Cerebellar nuclear complex (tissue), 1 donor: ENCODE results near the gene PLEKHG5.

Source experiments
- DNase-seq, 2 experiments: peaks; one replicate each; lab custom pipeline; 2025; lab: John Stamatoyannopoulos, UW

Gene PLEKHG5

DNA sequence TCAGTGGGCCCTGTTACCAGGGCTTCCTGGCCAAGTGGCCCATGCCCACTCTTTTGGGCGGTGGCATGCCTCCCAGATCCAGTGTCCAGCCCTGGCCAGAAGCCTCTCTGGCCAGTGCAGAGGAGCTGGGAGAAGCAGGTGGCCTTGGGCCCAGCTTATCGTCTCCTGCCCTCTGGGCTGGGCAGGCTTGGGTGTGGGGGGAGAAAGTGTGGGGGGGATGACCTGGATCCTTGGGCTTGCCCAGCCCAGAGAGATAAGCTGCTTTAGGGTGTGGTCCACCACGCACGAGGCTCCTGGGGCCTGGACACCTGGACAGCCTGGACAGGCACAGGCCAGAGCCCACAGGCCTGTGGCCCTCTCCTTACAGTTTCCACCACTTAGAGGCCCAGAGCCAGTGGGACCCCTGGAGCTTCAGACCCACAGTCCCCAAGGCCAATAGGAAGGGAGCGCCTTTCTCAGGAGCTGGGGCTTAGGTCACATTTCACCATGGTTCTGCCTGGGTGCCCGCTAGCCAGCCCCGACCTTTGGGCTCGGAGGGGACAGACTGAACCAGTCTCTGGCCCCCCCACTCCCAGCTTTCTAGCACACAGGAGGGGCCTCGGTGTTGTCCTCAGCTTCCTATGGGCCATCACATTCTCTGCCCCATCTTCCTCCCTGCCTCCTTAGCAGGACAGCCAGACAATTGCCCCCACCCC is 65.0 kb downstream of the PLEKHG5 start:
- DNase-seq = no peak

GRCh38 chr1:6425658-6426057 is 65.8 kb downstream of the PLEKHG5 start:
- no peak for DNase-seq

DNA sequence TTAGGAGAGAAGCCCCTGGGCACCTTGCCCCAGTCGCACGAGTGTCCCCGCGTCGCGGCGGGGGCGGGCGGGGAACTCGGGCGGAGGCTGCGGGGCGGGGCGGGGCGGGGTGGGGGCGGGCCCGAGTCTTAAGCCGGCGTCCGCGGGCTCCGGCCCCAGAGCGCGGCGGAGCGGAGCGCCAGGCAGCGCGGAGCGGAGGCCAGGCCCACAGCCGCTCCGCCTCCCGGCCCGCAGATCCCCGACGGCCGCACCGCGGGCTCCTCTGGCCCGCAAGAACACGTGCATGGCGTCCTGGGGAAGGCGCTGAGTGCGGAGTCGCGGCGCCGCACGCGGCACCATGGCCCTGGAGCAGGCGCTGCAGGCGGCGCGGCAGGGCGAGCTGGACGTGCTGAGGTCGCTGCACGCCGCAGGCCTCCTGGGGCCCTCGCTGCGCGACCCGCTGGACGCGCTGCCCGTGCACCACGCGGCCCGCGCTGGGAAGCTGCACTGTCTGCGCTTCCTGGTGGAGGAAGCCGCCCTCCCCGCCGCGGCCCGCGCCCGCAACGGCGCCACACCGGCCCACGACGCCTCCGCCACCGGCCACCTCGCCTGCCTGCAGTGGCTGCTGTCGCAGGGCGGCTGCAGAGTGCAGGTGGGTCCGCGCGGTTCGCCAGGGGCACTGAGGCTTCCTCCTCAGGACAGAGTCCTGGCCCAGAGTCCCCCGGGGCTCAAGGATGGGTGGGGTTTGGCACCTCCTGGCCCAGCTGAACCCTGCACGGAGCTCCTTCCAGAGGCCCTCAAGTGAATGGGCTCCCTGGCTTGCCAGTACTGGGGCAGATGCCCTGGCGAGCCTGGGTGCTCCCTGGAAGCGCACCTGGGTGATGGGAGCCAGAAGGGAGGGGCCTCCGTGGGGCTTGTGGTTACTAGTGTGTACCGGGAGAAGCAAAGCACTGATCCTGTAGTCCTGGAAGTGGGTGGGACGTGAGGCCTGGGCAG is 66.6 kb downstream of the PLEKHG5 start, which contains the start of gene ESPN:
ESPN (plus strand) TSS at position 158 of the 975 bp plus-strand sequence; CDS start at position 338, 180 bp downstream.
- DNase-seq = no peak

DNA sequence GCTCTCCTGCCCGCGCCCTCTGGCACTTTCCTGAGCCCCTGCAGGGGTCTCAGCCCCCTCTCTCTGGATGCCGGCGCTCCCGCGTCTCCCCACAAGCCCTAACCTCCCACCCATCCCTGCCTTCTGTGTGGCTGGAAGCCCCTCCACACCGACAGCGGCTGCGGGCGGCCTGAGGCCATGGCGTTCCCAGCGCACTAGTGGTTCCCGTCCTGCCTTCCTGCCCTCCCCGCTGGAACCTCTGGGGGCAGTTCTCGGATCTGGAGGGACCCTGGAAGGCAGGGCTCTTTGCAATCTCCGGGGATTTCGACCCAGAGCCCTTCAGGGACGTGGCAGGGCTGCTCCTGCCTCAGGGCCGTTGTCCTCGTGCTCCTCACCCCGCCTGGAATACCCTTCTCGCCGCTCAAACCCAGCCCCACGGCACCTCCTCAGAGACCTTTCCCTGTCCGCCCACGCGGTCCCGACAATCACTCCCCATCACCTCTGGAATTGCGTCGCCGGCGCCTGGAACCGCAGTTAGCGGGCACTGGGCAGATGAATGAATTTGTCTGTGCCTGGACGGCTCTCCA is 67.4 kb downstream of the PLEKHG5 start:
- no peak for DNase-seq

- no peak for DNase-seq
Measured at GRCh38 chr1:6423321-6423999, 68.0 kb downstream of the PLEKHG5 start.

GRCh38 chr1:6421266-6421665 is 70.2 kb downstream of the PLEKHG5 start:
- no peak for DNase-seq

DNA sequence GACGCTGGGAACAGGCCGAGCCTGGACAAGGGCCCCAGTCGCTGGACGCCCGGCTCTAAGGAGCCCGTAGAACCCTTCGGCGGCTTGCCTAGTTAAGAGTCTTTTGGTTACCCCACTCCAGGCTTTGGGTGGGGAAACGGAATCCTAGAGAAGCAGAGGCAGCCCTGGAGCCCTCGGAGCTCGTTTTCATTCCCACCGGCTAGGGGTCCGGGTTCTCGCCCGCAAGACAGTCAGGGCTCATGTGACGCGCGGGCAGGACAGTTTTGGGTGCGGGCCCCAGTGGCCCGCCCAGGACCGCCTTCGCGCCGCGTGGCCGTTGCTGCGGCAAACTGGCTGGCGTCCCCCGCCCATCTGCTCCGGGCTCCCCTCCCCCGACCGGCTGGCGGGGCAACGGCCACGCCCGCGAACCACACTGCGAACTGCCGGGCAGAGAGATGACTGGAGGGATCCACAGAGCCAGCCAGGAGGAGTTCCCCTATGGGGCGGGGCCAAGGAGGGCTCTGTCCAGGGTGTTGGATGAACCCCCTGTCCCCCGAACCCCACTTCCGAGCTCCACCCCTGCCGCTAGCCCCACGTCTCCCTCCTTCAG is 70.9 kb downstream of the PLEKHG5 start:
- DNase-seq = no peak

DNA sequence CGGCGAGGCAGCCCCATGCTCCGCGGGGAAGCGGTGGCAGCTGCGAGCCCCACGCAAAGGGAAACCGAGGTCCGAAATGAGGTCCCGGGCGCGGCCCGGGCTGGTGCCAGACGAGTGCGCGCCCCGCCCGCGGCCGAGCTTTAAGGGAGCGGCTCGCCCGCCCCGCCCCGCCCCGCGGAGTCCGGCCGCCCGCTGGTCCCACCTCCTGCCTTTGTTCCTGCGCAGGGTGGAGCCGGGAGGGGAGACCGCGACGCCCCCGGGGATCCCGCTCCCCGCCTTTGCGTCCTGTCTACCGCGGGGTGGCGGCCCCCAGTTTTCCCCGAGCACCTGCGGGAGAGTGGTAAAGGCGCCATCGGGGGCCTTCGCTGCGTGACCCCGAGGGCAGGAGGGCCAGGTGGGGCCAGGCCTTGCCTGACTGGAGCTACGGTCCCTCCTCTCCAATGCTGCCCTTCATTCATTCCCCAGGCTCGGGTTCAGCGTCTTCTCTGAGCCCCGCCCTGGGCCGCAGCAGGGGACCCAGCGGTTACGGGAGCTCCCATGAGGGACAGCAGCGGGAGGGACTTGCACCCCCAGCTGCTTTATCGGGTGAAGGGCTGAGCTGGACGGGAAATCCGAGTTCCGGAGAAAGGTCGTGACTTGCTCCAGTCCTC is 71.5 kb downstream of the PLEKHG5 start, which contains the start of gene HES2:
HES2 (minus strand) TSS at position 116 of the 650 bp plus-strand sequence; CDS start at position 17, 99 bp downstream.
- DNase-seq = no peak

DNA sequence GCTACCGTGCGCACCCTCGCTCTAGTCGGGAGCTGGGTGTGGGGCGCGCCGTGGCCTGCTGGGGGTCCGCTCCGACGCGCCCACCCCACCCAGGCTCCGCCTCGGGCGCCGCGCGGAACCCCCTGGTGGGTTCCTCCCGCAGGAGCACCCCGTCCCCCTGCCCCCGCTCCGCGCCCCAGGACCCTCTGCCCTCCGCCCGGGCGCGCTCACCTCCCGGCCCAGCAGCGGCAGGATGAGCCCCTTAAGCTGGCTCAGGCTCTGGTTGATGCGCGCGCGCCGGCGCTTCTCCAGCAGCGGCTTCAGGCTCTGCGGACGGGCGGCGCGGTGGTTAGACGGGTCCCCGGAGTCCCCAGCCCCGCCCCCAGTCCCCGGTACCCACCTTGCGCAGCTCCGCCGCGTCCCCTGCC is 72.1 kb downstream of the PLEKHG5 start:
- DNase-seq = no peak

- no peak for DNase-seq
Measured at GRCh38 chr1:6418668-6419396, 72.6 kb downstream of the PLEKHG5 start.

GRCh38 chr1:6417961-6418667 is 73.4 kb downstream of the PLEKHG5 start:
- no peak for DNase-seq
